UCSD-AML1 (cell line): ENCODE data around the gene DHRS3.
A peak's percentile ranks its signal among the peaks of the same experiment; 100 is the strongest.

ENCODE experiments used
- DNase-seq: peaks from one replicate; lab custom pipeline; 2025; ENCODE audit not compliant: unreplicated experiment; lab: John Stamatoyannopoulos, UW

Gene DHRS3

DNA sequence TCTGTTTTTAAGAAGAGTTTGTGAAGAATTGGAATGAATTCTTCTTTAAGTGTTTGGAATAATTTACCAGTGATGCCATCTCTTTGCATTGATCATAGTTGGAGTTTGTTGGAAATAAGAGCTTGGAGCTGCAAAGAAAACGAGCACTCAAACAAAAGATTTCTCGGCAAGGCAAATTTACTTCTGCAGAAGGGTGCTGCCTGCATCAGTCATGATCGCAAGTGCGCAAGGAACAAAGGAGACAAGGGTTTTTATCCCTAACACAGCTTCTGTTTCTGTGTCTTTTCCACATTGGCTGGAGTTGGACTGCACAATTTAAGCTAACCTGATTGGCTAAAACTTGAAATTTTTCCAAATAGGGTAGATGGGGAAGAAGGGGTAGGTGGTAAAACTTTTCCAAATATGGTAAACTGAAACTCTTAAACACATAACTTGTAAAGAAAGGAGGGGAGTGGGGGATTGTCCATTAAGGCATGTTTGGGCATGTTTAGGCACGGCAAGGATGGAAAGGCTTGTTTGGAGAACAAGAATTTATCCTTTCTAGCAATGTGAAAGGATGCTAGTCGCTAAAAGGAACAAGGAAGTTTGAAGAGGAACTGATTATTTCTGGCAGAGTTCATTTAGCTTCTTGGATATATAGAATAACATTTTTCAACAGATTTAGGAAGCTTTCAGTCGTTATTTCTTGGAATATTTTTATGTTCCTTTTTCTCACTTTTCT lies 22.4 kb upstream of the DHRS3 start:
- no peak for DNase-seq

DNA sequence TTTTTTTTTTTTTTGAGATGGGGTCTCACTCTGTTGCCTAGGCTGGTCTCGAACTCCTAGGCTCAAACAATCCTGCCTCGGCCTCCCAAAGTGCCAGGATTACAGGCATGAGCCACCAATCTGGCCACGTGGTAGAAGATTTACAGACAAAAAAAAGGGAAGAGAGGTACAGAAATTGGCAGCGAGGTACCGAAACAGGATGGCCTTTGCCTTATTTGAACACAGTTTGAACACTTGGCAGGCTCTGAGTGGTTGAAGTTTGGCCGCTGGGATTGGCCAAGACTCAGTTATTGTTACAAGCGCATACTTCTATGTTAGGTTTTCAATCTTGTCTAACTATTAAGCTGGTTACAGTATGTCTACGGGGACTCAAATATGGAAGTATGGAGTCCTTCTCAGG lies 19.7 kb upstream of the DHRS3 start:
- no peak for DNase-seq

DNA sequence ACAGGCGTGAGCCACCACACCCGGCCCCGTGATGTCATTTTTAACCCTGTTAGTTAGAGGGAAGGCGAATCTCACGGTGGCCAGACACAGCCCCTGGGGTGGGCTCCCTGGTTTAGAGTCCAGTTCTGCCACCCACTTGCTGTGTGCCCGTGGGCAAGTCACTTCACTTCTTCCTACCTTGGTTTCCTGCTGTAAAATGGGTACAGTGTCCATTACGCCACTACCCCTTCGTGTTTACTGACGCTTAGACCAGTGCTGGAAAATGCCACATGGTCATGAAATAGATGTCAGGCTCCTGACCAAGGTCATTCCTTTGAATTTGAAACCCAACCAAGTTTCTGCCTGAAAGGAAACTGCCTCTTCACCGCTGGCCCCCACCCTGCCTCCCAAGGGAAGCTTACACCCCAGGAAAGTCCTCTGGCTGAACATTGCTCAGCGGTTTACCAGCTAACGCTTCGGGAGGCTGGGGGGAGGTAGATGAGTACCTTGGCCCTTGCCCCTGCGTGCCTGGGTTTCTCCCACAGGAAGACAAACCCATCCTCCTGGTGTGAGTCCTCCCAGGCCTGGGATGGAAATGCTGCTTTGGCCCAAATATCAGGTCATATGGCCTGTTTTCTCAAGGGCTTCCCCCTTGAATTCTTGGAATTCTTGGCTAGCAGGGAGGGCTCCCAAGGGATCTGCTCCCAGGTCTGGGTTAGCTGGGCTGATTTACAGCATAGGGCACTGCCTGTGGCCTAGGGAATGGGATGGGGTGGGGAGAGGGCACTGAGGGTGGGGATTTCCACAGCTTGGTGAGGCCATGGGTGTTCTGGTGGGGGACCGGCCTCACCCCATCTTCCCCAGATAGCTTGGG lies 18.3 kb upstream of the DHRS3 start:
- DNase-seq = no peak

DNA sequence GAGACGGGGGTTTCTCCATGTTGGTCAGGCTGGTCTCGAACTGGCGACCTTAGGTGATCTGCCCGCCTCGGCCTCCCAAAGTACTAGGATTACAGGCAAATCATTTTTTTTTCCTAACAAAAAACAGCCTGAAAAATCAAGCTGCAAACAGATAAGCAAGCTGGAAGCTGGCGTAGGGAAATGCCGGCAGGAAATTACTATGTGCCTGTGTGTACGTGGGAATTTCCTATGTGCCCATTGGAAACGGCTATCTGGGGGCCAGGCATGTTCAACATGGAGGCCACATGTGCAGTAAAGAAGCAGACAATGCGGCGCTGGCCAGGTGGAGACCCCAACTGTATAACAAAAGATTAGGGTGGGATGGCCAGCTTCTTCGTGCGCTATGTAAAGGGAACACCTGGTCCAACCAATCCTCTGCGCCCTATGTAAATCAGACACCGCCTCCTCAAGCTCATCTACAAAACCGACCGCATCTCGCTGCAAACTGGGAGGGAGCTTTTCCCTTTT lies 16.7 kb upstream of the DHRS3 start:
- DNase-seq = no peak

GRCh38 chr1:12634156-12634555 lies 16.1 kb upstream of the DHRS3 start:
- DNase-seq = peak; percentile 46

- DNase-seq = no peak
Measured at GRCh38 chr1:12631571-12631970, 13.6 kb upstream of the DHRS3 start.

DNA sequence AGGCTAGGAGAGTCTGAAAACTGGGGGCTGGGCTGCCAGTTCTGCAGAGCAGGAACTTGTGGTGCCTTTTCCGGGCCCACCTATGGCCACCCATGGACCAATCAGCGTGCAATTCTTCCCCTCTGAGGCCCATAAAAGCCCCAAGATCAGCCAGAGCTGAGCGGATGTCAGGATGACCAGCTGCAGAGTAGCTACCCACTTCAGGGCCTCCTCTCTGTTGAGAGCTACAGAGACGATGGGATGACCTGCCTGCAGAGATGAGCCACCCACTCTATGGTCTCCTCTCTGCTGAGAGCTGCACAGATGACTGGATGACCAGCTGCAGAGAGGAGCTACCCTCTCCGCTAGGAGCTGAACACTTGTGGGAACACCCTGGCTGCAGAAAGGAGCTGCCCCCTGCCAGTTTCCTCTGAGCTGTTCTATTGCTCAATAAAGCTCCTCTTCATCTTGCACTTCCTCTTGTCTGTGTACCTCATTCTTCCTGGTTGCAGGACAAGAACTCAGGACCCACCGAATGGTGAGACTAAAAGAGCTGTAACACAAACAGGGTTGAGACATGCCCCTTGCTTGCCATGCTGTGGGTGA lies 13.0 kb upstream of the DHRS3 start:
- DNase-seq = no peak

GRCh38 chr1:12629985-12630760 lies 12.2 kb upstream of the DHRS3 start:
- DNase-seq = no peak

DNA sequence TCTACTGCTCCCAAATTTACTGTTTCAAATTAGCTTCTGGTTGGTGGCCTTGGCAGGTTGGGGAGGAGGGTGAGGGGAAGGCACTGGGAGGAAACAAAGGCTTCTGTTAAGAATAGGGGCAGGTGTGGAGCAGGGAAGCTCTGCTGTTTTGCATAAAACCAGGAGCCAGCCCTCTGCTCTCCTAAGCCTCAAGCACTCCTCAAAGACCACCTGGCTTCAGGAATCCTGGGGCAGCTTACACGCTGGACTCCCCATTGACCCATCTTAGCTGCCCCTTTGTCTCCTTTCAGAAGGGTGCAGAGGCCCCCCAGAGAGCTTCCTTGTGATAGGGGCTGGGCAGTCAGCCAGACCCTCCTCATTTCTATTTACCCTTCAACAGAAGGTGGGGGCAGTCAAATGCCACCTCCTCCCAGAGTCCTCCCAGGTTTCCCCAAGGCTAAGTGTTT lies 11.5 kb upstream of the DHRS3 start:
- DNase-seq = no peak

DNA sequence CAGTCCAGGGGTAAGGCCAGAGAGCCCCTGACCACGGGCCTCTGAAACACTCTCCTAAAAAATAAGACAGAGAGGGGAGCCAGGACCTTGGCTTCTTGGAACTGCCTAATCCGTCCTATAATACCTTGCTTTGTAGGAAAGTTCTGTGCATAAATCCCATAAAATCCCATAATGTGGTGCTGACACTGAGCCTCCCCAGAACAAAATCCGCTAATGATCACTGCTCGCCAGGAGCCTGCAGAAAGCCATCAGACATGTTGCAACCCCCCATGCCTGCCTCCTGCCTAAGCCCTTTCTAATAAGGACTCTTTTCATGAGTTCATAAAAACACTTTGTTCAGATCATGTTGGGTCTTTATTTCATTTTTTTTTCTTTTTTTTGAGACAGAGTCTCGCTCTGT lies 9.3 kb upstream of the DHRS3 start:
- no peak for DNase-seq

GRCh38 chr1:12626888-12627287 lies 8.9 kb upstream of the DHRS3 start:
- no peak for DNase-seq

GRCh38 chr1:12625276-12625675 lies 7.3 kb upstream of the DHRS3 start:
- DNase-seq = no peak

DNA sequence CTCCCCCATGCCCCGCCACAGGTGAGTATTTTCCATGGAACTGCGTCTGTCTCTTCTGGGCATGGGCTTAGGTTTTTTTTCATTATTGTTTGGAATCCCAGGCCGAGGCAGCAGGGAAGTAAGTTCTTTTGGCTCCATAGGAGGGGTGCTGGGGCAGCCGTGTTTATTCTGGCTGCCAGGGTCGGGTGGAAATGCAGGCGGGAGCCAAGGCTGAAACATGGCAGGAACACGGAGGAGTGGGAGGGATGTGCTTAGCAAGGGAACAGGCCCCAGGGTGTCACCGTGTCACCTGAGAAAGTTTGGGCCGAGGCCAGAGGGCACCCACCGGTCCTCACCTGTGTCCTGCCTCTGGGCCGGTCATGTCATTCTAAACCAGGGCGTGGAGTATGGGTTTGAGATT lies 4.5 kb upstream of the DHRS3 start:
- DNase-seq = no peak

DNA sequence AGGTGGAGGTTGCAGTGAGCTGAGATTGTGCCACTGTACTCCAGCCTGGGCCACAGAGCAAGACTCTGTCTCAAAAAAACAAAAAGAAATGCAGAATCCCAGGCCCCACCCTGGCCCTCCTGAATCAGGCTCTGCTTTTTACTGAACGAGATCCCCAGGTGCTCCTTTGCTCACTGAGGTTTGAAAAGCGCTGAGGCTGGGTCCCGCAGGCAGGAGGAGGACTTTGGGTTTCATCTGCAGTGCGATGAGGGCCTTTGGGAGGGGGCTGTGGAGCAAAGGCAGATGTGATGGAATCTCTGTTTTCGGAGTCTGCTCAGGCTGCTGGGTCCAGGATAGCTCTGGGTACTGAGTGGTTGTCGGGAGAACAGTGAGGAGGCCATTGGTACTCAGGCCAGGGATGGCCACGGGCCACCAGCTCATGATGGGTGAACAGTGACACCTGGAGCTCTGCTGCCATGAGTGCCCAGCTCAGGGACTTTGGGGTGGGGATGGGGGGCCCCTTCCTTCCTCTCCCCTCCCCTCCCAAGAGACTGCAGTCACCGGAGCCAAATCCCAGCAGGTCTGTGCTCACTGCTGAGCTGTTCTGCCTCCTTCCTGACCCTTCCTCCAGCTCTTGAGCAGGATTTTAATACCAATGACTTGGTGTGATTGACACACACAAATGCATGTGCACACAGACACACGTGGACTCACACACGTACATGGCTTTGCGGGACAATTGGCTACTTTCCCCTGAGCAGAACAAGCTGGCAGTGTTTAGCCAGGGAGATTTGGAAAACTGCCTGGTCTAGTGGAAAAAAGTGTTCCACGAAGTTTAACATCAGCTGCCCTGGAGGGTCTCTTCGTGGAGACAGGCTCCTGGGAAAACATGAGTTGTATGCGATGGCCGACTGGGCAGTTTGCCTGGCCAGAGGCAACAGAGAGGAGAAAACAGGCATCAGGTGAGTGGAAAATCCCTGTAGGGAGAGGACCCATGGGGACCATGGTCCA lies 3.6 kb upstream of the DHRS3 start:
- DNase-seq = no peak

DNA sequence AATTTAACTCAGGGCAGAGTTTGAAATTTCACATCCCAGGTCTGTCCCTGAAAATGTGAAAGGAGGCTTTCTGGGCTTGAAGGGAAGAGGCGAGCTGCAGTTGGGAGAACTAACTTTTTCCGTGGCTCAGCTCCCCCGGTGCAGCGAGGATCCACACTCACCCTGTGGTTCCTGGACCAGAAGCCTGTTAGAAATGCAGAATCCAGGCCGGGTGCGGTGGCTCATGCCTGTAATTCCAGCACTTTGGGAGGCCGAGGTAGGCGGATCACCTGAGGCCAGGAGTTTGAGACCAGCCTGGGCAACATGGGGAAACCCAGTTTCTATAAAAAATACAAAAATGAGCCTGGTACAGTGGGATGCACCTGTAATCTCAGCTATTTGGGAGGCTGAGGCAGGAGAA lies 2.9 kb upstream of the DHRS3 start:
- no peak for DNase-seq

GRCh38 chr1:12620488-12620865 lies 2.5 kb upstream of the DHRS3 start:
- DNase-seq = peak; percentile 41

- DNase-seq = peak; percentile 76
Measured at GRCh38 chr1:12619792-12620487, 1.9 kb upstream of the DHRS3 start.

GRCh38 chr1:12618965-12619791 lies 1.2 kb upstream of the DHRS3 start:
- DNase-seq = peak; percentile 54

DNA sequence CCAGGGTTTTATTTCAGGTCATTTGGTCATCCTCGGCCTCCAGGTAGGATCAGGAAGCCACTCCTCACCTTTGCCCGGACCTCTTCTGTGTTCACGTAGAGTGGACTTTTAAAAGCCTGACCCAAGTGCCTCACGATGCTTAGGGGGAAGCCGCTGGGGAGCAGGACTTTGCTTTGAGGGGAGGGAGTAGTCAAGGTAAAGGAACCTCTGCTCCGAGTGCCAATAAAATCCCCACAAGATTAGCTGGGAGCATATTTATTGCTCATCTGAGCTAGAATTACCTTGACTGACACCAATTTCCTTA lies 603 bp upstream of the DHRS3 start:
- DNase-seq = no peak
